ENCODE measurements around the gene FGD5.

The FGD5 gene

DNA sequence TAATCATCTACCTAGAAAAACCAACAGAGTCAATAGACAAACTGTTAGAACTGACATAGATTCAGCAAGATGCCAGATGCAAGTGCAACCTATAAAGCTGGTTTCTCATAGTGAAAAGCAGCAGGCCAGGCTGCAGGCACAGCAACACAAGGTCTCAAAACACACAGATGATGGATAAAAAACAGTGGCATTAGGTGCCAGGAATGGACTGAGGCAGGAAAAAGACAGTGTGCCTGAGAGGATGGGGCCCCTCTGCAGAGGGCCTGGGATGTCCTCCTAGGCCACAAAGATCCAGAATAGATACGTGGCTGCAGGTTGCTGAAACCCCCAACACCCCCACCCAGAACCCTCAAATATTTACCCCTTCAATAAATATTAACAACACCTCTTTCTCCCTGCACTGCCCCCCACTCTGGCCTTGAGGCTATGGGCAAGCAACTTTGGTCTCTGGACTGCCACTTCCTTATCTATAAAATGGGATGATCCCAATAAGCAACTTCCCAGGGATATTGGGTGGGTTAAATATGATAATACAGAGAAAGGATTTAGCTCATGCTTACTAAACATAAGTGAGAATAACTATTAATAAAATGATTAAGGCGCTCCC, 35.2 kb upstream of the FGD5 start:
- DNase-seq (ENCODE audit: extremely low read depth, low read depth), result no peak
- no peak overlapping the region for H3K4me3 ChIP-seq (replicated peaks; ENCODE audit: low read depth, low read length)
- TF ChIP-seq, protein P1, sequence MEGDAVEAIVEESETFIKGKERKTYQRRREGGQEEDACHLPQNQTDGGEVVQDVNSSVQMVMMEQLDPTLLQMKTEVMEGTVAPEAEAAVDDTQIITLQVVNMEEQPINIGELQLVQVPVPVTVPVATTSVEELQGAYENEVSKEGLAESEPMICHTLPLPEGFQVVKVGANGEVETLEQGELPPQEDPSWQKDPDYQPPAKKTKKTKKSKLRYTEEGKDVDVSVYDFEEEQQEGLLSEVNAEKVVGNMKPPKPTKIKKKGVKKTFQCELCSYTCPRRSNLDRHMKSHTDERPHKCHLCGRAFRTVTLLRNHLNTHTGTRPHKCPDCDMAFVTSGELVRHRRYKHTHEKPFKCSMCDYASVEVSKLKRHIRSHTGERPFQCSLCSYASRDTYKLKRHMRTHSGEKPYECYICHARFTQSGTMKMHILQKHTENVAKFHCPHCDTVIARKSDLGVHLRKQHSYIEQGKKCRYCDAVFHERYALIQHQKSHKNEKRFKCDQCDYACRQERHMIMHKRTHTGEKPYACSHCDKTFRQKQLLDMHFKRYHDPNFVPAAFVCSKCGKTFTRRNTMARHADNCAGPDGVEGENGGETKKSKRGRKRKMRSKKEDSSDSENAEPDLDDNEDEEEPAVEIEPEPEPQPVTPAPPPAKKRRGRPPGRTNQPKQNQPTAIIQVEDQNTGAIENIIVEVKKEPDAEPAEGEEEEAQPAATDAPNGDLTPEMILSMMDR (IDR thresholded peaks at IDR 0.05; ENCODE audit: low read depth, low read length, missing control alignments), result no peak

DNA sequence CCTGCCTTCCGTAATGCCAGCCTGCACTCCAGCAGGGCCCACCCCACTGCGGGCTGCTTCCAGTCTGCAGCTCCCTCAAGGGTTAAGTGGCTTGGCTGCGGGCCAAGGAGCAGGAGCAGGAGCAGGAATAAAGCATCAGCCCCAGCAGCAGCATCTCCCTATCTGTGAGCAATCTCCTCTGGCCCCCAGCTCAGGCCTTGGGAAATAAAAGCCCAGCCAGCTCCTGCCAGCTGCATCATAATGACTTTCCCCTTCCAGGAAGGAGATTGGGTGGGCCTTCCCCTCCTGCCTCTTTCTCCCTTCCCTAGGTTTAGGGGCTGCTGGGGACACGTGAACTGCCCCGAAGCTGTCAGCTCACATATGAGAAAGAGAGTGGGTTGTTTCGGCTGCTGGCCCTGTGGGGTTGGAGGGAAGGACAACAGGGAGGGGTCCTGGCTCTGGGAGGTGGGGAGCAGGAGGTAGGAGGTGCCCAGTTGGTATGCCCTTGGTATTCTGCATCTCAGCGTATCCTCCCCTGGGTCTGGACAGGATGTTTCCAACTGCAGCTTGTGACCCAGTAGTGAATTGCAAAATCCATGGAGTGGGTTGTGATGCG, 34.6 kb upstream of the FGD5 start:
- no peak overlapping the region for H3K4me3 ChIP-seq (replicated peaks; ENCODE audit: low read depth, low read length)
- DNase-seq (ENCODE audit: extremely low read depth, low read depth), result no peak
- TF ChIP-seq, protein P1 (IDR thresholded peaks at IDR 0.05; ENCODE audit: low read depth, low read length, missing control alignments), result no peak

DNA sequence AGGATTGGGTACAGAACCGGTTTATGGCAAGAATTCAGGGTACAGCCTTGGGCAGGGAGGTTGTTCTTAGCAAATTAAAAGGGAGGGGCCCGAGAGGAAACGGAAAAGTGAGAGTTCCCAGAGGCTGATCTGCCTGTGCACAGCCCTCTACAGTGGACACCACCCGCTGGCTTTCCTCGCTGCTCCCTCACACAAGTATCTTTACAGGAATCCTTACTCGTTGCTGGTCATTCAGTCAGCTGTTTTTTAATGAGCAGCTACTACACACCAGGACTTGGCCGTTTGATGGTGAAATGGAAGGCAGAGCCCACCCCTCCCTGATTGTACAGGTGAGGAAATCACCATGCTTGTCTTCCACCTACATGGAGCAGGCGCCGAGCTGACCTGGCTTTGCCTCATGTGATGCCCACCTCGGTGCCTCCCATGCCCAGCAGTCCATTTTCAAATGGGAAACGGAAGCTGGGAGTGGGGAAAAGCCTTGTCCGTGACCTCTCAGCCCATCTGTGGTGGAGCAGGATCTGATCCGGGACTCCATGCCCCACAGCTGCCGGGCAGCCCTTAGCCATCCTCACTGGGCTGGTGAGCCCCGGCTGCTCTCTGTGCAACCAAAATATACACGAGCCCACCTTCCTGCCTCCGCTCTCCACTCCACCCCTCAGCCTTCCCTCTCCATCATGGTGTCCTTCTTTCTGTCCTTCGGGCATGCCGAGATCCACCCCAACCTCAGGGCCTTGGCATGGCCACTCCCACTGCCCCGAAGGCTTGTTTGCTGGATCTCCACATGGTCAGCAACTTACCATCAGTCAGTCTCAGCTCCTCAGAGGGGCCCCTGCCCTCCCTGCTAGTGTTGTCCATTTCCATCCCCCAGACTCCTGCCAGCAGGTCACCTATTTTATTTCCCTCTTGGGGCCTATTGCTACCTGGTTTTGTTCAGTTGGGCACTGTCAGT, 33.3 kb upstream of the FGD5 start:
- no peak overlapping the region for H3K4me3 ChIP-seq (replicated peaks; ENCODE audit: low read depth, low read length)
- TF ChIP-seq, protein P1 (IDR thresholded peaks at IDR 0.05; ENCODE audit: low read depth, low read length, missing control alignments), result no peak
- no peak for DNase-seq (ENCODE audit: extremely low read depth, low read depth)

DNA sequence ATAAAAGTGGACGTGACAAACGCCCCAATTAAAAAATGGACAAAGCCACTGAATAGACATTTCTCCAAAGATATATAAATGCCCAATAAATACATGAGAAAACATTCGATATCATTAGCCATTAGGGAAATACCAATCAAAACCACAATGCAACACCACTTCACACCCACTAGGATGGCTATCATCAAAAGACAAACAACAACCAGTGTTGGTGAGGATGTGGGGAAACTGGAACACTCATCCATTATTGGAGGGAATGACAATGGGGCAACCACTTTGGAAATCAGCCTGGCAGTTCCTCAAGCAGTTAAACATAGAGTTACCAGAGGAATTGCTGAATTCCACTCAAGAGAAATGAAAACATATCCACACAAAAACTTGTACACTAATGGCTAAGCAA, 32.4 kb upstream of the FGD5 start:
- DNase-seq (ENCODE audit: extremely low read depth, low read depth), result no peak
- TF ChIP-seq, protein P1 (IDR thresholded peaks at IDR 0.05; ENCODE audit: low read depth, low read length, missing control alignments), result no peak
- no peak overlapping the region for H3K4me3 ChIP-seq (replicated peaks; ENCODE audit: low read depth, low read length)

DNA sequence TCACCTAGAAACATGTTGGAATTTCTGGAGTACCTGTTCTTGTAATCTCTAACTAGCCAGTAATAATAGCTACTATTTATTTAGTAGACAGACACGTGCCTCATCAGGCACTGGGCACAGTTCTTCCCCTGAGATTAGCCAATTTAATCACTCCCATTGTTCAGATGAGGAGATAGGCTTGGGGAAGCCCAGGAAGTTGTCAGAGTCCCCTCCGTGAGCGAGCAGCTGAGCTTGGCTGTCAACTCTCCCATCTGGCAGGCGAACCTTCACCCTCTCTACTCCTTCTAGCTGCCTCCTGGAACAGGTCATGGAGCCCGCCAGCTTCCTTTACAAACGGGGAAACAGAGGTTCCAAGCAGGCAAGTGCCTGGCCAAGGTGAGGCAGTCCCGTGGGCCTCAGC, 31.1 kb upstream of the FGD5 start:
- no peak overlapping the region for H3K4me3 ChIP-seq (replicated peaks; ENCODE audit: low read depth, low read length)
- TF ChIP-seq, protein P1 (IDR thresholded peaks at IDR 0.05; ENCODE audit: low read depth, low read length, missing control alignments), result no peak
- no peak for DNase-seq (ENCODE audit: extremely low read depth, low read depth)

DNA sequence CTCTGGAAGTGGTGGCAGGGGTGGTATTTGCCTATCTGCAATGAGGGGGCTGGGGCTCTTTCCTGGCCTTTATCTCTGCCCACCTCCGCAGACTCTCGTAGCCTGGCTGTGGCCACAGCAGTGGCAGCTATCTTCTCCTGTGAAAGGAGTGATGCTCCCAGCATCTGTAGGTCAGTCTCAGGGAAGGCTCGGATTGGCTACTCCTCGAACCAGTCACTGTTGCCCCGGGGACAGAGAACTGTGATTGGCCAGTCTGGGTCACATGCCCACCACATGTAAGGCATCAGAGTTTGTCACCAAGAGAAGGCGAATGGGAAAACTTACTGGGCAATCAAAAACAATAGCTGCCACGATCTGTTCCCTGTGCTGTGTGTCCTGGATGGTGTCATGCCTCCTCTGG, 30.1 kb upstream of the FGD5 start:
- TF ChIP-seq, protein P1 (IDR thresholded peaks at IDR 0.05; ENCODE audit: low read depth, low read length, missing control alignments), result no peak
- no peak overlapping the region for H3K4me3 ChIP-seq (replicated peaks; ENCODE audit: low read depth, low read length)
- no peak for DNase-seq (ENCODE audit: extremely low read depth, low read depth)
